ENCODE measurements around the gene KCTD5.
"Not testable (repeated sequence)": the region's sequence is repeated elsewhere in the genome, so short reads cannot be mapped to it uniquely, and the experiment has no call there.

The KCTD5 gene

DNA sequence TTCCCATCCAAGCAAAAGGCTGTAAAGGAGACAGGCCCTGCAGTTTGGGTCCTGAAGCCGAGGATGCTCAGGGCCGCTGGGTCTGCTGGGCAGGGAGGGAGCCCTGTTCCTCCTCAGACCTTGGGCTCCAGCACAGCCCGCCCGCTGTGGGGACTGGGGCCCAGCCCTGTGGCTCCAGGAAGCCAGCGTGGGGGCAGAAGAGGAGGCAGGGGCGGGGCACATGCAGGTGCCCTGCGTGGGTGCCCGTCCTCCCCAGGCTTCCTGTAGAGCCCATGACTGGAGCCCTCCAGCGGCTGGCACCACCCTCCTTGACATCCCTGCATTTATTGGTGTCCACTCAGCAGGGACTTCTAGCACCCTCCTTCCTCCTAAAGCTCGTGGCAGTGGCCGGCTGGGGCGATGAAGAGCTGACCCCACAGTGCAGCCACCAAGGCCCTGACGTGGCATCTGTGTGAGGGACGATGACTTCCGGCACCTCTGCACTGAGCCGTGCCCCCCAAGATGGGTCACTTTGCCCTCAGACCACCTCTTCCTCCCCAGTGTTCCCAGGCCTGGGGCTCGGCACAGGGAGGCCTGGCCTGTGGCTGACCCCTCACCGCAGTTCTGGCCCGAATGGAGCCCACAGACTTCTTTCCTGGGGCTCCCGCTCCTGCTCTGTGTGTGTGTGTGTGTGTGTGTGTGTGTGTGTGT, 27.8 kb downstream of the KCTD5 start:
- no peak for DNase-seq (ENCODE audit: low read depth)

DNA sequence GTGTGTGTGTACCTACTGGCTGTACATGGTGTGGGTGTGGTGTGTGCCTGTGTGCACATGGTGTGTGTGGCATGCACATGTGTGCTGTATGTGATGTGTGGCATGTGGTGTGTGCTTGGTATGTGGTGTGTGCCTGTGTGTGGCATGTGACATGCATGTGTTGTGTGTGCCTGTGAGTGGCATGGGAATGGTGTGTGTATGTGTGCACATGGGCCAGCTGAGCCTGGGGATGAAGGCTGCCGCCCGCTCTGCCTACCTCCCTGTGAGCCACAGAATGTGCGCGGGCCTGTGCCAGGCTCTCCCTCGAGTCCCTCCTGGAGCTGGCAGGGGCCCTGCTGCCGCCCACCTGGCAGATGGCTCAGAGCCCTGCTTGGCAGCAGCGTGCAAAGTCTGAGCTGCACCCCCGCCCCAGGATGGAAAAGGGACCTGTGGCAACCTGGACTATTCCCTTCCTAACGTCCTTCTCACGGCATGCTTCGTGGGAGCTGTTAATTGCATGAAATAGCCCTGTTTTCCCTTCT, 28.4 kb downstream of the KCTD5 start:
- no peak for DNase-seq (ENCODE audit: low read depth)

DNA sequence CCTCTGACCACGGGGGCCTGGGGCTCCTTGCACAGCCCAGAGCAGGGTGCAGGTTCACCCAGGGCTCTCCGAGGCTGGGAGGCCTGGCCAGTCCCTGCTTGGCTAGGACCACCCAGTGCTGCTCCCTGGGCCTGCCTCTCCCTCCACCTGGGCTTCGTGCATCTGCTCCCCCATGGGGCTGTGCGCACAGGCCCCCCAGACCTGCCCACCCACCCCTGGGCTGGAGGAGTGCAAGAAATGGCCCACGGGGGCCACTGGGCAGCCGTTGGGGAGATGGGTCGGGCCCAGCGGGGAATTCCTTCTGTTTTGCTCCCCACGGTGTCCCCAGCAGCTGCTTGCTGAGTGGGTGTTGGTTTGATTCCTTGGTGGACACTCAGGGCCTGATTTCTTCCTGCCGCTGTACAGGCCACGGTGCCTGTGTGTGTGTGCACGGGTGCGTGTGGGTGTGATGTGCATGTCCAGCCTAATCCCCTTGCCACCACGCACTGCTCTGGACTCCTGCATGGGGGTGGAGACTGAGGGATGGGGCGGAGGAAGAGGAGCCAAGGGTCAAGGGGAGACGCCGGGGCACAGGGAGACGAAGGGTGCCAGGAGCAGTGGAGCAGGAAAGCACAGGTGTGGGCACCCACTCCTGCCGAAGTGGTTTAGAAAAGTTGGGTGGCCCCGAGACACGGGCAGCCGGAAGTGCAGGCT, 29.2 kb downstream of the KCTD5 start:
- no peak for DNase-seq (ENCODE audit: low read depth)

DNA sequence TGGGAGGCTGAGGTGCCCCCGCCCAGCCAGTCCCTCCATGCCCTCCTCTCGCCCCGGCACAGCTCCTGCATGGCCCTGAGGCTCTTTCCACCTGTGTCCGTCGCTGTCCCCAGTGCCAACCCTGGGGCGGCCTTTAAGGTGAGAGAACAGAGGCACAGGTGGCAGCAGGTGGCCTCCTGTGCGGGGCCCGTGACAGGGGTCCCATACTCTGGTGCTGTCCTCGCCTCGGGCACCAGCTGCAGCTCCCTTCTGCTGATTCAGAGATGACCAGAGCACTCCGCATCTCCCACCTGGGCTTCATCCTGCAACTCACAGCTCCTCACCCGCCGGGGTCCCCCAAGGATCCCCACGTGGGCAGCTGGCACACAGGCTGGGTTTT, 29.7 kb downstream of the KCTD5 start:
- no peak for DNase-seq (ENCODE audit: low read depth)

DNA sequence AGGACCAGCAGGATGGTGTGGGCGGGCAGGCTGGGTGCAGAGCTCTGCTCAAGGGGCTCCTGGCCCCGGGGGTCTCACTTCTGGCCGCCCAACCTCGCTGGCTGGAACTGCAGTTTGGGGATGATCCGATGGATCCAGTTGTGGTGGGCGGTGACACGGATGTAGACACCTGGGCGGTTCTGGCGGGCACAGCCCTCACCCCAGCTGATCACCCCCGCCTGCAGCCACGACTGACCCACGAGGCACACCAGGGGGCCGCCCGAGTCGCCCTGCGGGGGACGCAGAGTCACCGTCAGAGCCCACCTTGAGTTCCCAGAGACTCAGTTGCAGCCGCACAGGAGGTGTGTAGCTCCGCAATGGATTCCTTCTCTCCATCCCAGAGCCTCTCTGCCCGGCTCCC, 30.2 kb downstream of the KCTD5 start:
- DNase-seq (ENCODE audit: low read depth) = no peak

DNA sequence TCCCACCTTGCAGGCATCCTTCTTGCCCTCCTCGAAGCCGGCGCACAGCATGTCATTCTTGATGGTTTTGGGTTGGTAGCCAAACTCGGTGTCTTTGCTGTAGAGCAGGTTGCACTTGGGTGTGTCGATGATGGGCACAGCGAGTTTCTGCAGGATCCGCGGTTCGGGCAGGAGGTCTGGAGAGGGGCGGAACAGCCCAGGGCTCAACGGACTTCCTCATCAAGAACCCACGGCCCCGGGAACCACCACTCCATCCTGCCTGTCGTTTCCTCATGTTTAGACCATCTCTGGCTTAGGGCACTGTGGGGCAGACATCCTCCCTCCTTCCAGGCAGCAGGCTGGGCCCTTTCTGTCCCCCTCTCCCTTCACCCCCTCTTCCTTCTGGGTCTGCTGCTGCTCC, 31.2 kb downstream of the KCTD5 start:
- DNase-seq (ENCODE audit: low read depth) = no peak

- no peak for DNase-seq (ENCODE audit: low read depth)
These were observed 31.9 kb downstream of the KCTD5 start for GRCh38 chr16:2713985-2714774.

DNA sequence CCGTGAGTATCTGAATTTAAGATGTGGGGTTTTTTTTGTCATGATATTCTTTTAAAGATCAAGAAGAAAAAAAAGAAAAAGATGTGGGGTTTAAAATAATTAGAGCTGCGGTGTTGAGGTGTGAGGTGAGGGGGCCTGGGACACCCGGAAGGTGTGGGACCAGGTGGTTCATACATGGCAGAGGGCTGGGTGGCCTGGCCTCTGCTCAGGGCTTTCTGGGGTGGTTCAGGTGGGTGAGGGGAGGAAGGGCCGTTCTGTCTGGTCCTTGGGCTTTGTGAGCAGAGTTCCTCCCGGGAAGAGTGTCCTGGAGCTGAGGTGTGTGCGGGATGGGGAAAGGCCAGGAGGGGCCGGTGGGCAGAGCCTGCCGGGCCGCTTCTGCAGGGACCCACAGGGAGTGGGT, 32.7 kb downstream of the KCTD5 start:
- DNase-seq (ENCODE audit: low read depth) = no peak

DNA sequence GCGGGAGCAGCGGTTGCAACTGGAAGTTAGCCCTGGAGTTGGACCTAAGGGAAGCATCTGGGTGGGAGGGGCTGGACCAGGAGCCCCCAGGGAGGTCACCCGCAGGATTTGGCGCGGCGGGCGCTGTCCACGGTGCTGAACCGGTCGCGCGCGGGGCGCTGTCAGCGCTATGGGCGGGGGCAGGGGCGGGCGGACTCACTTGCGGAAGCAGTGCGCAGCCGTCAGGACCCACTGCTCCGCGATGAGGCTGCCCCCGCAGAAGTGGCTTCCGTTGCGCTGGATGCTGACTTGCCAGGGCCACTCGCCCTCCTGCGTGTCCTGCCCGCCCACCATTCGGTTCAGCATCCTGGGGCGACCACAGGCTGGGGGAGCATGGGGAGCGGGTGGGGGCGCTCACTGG, 33.2 kb downstream of the KCTD5 start:
- peak; percentile 78 for DNase-seq (ENCODE audit: low read depth)

GRCh38 chr16:2715966-2716885, 33.9 kb downstream of the KCTD5 start:
- DNase-seq (ENCODE audit: low read depth) = no peak

GRCh38 chr16:2716948-2717347, 34.6 kb downstream of the KCTD5 start:
- no peak for DNase-seq (ENCODE audit: low read depth)

DNA sequence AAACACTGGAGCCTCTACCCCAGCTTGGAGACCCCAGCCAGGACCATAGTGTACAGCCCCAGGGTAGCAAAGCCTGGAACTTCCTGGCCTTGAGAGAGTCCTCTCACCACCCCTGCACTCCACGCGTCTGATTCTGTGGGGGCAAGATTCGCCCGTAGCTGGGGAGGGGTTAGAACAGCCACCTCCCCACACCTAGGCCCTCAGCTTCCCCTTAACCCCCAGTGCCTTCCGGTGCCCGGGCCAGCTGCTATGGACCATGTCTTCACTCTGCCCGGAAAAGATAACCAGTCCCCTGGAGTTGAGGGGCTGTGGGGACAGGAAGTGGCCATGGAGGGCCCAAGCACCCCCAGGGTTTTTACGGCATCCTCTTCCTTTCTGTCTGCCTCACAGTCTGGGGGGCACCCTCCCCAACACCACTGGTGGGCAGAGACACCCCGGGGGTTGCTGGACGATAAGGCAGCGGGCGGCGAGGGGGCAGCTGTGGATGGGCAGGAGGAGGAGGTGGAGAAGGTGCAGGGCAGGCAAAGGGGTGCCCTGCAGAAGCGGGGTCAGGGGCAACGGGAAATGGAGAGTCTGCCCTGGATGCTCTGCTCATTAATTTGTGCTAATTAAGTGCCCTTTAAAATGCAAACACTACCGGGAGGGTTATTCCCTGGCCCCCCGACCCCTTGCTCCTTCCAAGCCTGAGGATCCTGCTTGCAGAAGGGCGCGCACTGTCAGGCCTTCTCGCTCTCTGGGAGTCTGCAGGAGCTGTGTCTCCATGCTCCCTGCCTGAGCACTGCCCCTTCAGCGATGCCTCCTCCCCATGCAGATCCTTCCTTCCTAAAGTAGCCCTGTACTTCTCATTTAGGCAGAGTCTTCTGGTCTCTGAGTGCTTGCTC, 35.3 kb downstream of the KCTD5 start:
- DNase-seq (ENCODE audit: low read depth) = no peak

DNA sequence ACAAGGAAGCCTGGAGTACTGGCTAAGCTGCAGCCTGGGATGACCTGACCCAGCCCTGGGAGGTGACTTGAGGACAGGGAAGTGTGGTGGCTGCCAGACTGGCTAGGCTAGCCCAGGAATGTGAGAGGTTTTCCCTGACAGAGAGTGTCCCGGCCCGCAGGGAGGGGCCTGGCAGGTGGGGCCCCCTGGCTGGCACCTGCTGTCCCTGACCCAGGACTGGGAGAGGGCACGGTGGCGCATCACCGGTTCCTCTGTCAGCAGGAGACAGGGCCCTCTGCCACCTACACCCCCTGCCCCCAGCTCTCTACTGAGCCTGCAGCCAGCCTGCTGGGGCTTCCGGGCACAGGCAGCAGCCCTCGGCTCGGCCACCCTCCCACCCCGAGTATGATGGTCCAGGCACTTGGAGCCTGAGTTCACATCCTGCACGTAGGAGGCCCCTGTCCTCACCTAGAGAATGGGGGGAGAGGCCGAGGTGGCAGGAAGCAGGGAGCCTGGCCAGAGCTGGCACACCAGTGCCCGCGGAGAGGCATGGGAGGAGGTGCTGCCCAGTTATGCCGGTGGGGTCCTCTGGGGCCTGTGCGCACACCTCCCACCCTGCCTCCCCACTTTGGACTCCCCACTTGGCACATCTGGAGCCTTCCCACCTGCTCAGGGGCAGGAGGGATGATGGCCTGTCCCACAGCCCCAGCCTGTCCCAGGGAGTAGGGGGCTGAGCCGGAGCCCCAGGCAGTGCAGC, 37.2 kb downstream of the KCTD5 start:
- DNase-seq (ENCODE audit: low read depth) = no peak

DNA sequence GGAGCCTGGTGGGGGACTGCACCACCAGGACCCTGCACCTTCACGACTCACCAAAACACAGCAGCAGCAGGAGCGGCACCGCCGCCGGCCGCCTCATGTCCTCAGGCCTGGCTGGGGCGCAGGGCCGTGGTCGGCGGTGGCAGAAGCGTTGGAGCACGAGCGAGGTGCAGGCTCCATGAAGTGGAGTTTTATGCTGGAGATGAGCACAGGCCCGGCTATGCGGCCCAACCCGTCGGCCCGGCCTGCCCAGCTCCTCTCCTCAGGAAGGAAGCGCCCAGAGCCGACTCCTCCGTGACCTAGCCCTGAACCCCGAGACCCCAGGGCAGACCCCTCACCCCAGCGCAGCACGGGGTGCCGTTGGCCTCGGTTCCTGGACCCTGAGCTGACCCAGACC, 37.7 kb downstream of the KCTD5 start, which contains the start of gene PRSS27:
Gene PRSS27 (minus strand): TSS at position 161 of the 394 bp plus-strand sequence. CDS start 64 bp downstream, at position 97.
- DNase-seq (ENCODE audit: low read depth) = no peak

- DNase-seq (ENCODE audit: low read depth) = peak; percentile 79
These were observed 38.7 kb downstream of the KCTD5 start for GRCh38 chr16:2720719-2721633.

DNA sequence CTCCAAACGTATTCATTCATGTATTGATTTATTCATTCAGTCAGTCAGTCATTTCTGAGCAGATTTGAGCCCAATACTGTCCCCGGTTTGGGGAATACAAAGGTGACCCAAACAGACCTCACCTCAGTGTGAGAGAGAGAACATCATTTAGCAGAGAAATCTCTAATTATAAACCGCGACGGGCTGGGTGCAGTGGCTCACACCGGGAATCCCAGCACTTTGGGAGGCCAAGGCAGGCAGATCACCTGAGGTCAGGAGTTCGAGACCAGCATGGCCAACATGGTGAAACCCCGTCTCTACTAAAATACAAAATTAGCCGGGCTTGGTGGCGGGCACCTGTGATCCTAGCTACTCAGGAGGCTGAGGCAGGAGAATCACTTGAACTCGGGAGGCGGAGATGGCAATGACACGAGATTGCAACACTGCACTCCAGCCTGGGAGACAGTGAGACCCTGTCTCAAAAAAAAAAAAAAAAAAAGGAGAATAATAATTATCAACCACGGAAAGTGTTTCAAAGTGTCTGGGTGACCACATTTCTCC, 39.4 kb downstream of the KCTD5 start:
- not testable (repeated sequence) for DNase-seq (ENCODE audit: low read depth)

GRCh38 chr16:2724088-2724676, 41.9 kb downstream of the KCTD5 start:
- DNase-seq (ENCODE audit: low read depth) = no peak

DNA sequence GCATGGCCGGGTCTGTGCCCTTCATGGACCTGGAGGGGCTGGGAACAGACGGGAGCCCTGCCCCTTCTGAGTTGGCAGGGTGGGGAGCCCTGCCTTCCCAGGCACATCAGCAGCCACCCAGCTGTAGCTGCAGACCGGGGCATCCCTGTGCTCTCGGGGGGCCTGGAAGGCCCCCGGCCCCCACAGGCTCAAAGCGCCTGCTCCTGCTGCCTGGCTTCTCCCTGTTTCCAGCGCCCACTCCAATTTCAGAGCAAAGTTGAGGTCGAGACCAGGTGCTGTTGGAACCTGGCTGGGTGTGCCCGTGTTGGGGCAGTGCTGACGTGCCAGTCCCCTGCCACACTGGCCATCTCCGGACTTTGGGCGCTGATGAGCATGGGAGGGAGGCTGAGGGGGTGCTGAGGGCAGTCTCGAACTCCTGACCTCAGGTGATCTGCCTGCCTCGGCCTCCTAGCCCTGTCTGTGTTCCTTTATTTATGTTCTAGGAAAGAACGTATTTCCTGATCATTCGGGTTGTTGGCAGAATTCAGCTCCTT, 42.6 kb downstream of the KCTD5 start:
- no peak for DNase-seq (ENCODE audit: low read depth)
